WTC11 (cell line): ENCODE data around the gene VMAC. TPM values are rescaled to one million over a fixed set of nuclear protein-coding genes. Genes with fewer than 3 reads are reported as not detected.

Source experiments
- ATAC-seq: fragments of 200-7000 bp; cut with Tn5 transposase; 2 replicates; pipeline ENCODE4 v1.10.0; 2021; ENCODE audit warnings: mild to moderate bottlenecking, moderate library complexity
- CTCF ChIA-PET: fragments of 300-600 bp; sonication (Branson Sonifier 250); formaldehyde crosslinking; loops from one replicate; lab custom pipeline; 2021; ENCODE audit warnings: antibody characterized with exemption; lab: Charles Lee
- POLR2A ChIA-PET: fragments of 350-600 bp; sonication (Branson Sonifier 250); formaldehyde crosslinking; loops from one replicate; lab custom pipeline; 2021; ENCODE audit warnings: antibody characterized with exemption; lab: Charles Lee
- DNase-seq: peaks from one replicate; pipeline ENCODE4 v3.0.0; 2021; ENCODE audit warnings: low spot score
- H3K27ac Mint-ChIP-seq: 2 replicates; pipeline ENCODE4 v1.8.0; 2021; ENCODE audit warnings: mixed read lengths
- H3K27me3 Mint-ChIP-seq: 2 replicates; pipeline ENCODE4 v1.8.0; 2021; ENCODE audit warnings: low read depth, mild to moderate bottlenecking, moderate library complexity, mixed read lengths
- H3K36me3 Mint-ChIP-seq: 2 replicates; pipeline ENCODE4 v1.8.0; 2021; ENCODE audit warnings: mixed read lengths
- H3K4me1 Mint-ChIP-seq: 2 replicates; pipeline ENCODE4 v1.8.0; 2022; ENCODE audit warnings: mixed read lengths
- H3K4me3 Mint-ChIP-seq: 2 replicates; pipeline ENCODE4 v1.8.0; 2021; ENCODE audit warnings: mild to moderate bottlenecking, moderate library complexity, mixed read lengths
- H3K9me3 Mint-ChIP-seq: 2 replicates; pipeline ENCODE4 v1.8.0; 2021; ENCODE audit warnings: mixed read lengths
- AFF4 ChIP-seq: sonication (generic); formaldehyde crosslinking; IDR thresholded peaks from 2 replicates; pipeline ENCODE4 v1.8.1; 2023; ENCODE audit warnings: mild to moderate bottlenecking, missing genetic modification reagents, borderline replicate concordance
- ARID4B ChIP-seq: sonication (generic); formaldehyde crosslinking; IDR thresholded peaks from 2 replicates; pipeline ENCODE4 v1.8.0; 2023; ENCODE audit warnings: missing genetic modification reagents, mild to moderate bottlenecking, borderline replicate concordance
- CBFB ChIP-seq: sonication (generic); formaldehyde crosslinking; IDR thresholded peaks from 2 replicates; pipeline ENCODE4 v1.8.1; 2022; ENCODE audit warnings: mild to moderate bottlenecking, low read depth, missing genetic modification reagents
- CREM ChIP-seq: sonication (generic); formaldehyde crosslinking; IDR thresholded peaks from 2 replicates; pipeline ENCODE4 v1.8.1; 2022; ENCODE audit warnings: mild to moderate bottlenecking, missing genetic modification reagents, moderate library complexity
- E2F5 ChIP-seq: sonication (generic); formaldehyde crosslinking; IDR thresholded peaks from 2 replicates; pipeline ENCODE4 v1.8.1; 2022; ENCODE audit warnings: mild to moderate bottlenecking, moderate library complexity, missing genetic modification reagents
- ERG ChIP-seq: fragments of 250-450 bp; sonication (Bioruptor Pico); IDR thresholded peaks from 2 replicates; pipeline ENCODE4 v1.8.0; 2021; ENCODE audit warnings: mild to moderate bottlenecking
- ESRRA ChIP-seq: sonication (generic); formaldehyde crosslinking; IDR thresholded peaks from 2 replicates; pipeline ENCODE4 v1.8.1; 2022; ENCODE audit warnings: mild to moderate bottlenecking, missing genetic modification reagents, borderline replicate concordance
- ETV6 ChIP-seq: sonication (generic); formaldehyde crosslinking; IDR thresholded peaks from 2 replicates; pipeline ENCODE4 v1.8.1; 2022; ENCODE audit warnings: mild to moderate bottlenecking, missing genetic modification reagents
- FOXJ3 ChIP-seq: sonication (generic); formaldehyde crosslinking; IDR thresholded peaks from 2 replicates; pipeline ENCODE4 v1.9.0; 2021; ENCODE audit warnings: missing genetic modification reagents, mild to moderate bottlenecking, borderline replicate concordance
- FOXK1 ChIP-seq: sonication (generic); formaldehyde crosslinking; IDR thresholded peaks from 2 replicates; pipeline ENCODE4 v1.8.0; 2022; ENCODE audit warnings: mild to moderate bottlenecking, moderate library complexity, missing genetic modification reagents
- FOXP1 ChIP-seq: sonication (generic); formaldehyde crosslinking; IDR thresholded peaks from 2 replicates; pipeline ENCODE4 v1.8.0; 2022; ENCODE audit warnings: missing genetic modification reagents, mild to moderate bottlenecking, moderate library complexity, borderline replicate concordance
- GRHL2 ChIP-seq: fragments of 250-450 bp; sonication (Bioruptor Pico); IDR thresholded peaks from 2 replicates; pipeline ENCODE4 v1.8.0; 2022; ENCODE audit warnings: mild to moderate bottlenecking, moderate library complexity; ENCODE audit not compliant: insufficient replicate concordance, severe bottlenecking
- GTF2I ChIP-seq: fragments of 250-450 bp; sonication (Bioruptor Pico); conservative IDR thresholded peaks from 2 replicates; pipeline ENCODE4 v1.4.0; 2021; ENCODE audit warnings: mild to moderate bottlenecking
- HMGXB4 ChIP-seq: sonication (generic); formaldehyde crosslinking; IDR thresholded peaks from 2 replicates; pipeline ENCODE4 v1.8.1; 2023; ENCODE audit warnings: mild to moderate bottlenecking, moderate library complexity, missing genetic modification reagents
- IRF2 ChIP-seq: sonication (generic); formaldehyde crosslinking; IDR thresholded peaks from 2 replicates; pipeline ENCODE4 v1.8.0; 2022; ENCODE audit warnings: low read depth, missing genetic modification reagents, borderline replicate concordance
- MAX ChIP-seq: sonication (generic); formaldehyde crosslinking; IDR thresholded peaks from 2 replicates; pipeline ENCODE4 v1.8.0; 2022; ENCODE audit warnings: mild to moderate bottlenecking, missing genetic modification reagents
- NFE2L1 ChIP-seq: sonication (generic); formaldehyde crosslinking; IDR thresholded peaks from 2 replicates; pipeline ENCODE4 v1.8.1; 2023; ENCODE audit warnings: missing genetic modification reagents
- RELA ChIP-seq: sonication (generic); formaldehyde crosslinking; IDR thresholded peaks from 2 replicates; pipeline ENCODE4 v1.8.1; 2022; ENCODE audit warnings: missing genetic modification reagents, mild to moderate bottlenecking, borderline replicate concordance
- SP1 ChIP-seq: sonication (generic); formaldehyde crosslinking; conservative IDR thresholded peaks from 2 replicates; pipeline ENCODE4 v1.8.1; 2022; ENCODE audit warnings: missing genetic modification reagents
- TP53 ChIP-seq: sonication (generic); formaldehyde crosslinking; IDR thresholded peaks from 2 replicates; pipeline ENCODE4 v1.8.1; 2023; ENCODE audit warnings: mild to moderate bottlenecking, missing genetic modification reagents
- USF1 ChIP-seq: sonication (generic); formaldehyde crosslinking; IDR thresholded peaks from 2 replicates; pipeline ENCODE4 v1.8.0; 2022; ENCODE audit warnings: mild to moderate bottlenecking, missing genetic modification reagents
- ZNF121 ChIP-seq: sonication (generic); formaldehyde crosslinking; IDR thresholded peaks from 2 replicates; pipeline ENCODE4 v1.8.0; 2023; ENCODE audit warnings: missing genetic modification reagents
- ZNF138 ChIP-seq: sonication (generic); formaldehyde crosslinking; conservative IDR thresholded peaks from 2 replicates; pipeline ENCODE4 v1.8.1; 2022; ENCODE audit warnings: mild to moderate bottlenecking, moderate library complexity, missing genetic modification reagents
- ZNF232 ChIP-seq: sonication (generic); formaldehyde crosslinking; IDR thresholded peaks from 2 replicates; pipeline ENCODE4 v1.8.0; 2022; ENCODE audit warnings: mild to moderate bottlenecking, missing genetic modification reagents
- total RNA-seq: library from RNA; stranded (reverse); gene quantifications from 3 replicates; pipeline ENCODE4 v1.2.3, GENCODE V29; 2021

Gene VMAC
- total RNA-seq, 1 experiment from 2014 or later: 2.5 TPM

- H3K4me1 Mint-ChIP-seq: peaks cover 4% of the 10 kb centered on the region
- peak within 1 kb of the TSS; percentile 93 for H3K4me3 Mint-ChIP-seq
- no peaks in the 10 kb centered on the region for H3K9me3 Mint-ChIP-seq
- no peaks in the 10 kb centered on the region for H3K27me3 Mint-ChIP-seq
- ChIA-PET CTCF (interaction anchor here (0.5 to 5.3 kb wide), 18 partner anchors 13 to 315 kb away, joined by 3 to 83 read pairs (median 4); partner anchors contain the start of genes CATSPERD, DUS3L, LONP1 and NRTN), POLR2A (interaction anchor here (0.7 to 2.6 kb wide), 7 partner anchors 10 to 1166 kb away, joined by 3 to 18 read pairs (median 4); partner anchors contain the start of gene ZNF557)
- H3K27ac Mint-ChIP-seq: peak within 1 kb of the TSS; percentile 99
- H3K36me3 Mint-ChIP-seq: peaks cover 11% of the 10 kb centered on the region
- ATAC-seq (peak; percentile 62), DNase-seq (peak; percentile 98)
- TF ChIP-seq ZNF138 (no peak), RELA (CRISPR knock-in tag) (0 out of 2 replicates have a peak, but pooled peaks have one; percentile 80), ZNF232 (peak; percentile 81; the same call in 1 of the 2 replicates), E2F5 (CRISPR knock-in tag) (peak; percentile 89), MAX (peak; percentile 98), FOXK1 (peak; percentile 83), FOXP1 (CRISPR knock-in tag) (no peak), ETV6 (CRISPR knock-in tag) (peak; percentile 62; the same call in 1 of the 2 replicates), ESRRA (no peak), TP53 (peak; percentile 39; the same call in 1 of the 2 replicates), AFF4 (CRISPR knock-in tag) (no peak), ZNF121 (CRISPR knock-in tag) (no peak), NFE2L1 (CRISPR knock-in tag) (no peak), HMGXB4 (peak; percentile 68), GTF2I (CRISPR knock-in tag) (no peak), IRF2 (no peak), CBFB (CRISPR knock-in tag) (no peak; the same call in 1 of the 2 replicates), USF1 (peak; percentile 67; the same call in 1 of the 2 replicates), ERG (CRISPR knock-in tag) (no peak), FOXJ3 (CRISPR knock-in tag) (no peak), ARID4B (CRISPR knock-in tag) (peak; percentile 95), GRHL2 (no peak), CREM (peak; percentile 29; the same call in 1 of the 2 replicates), SP1 (CRISPR knock-in tag) (peak; percentile 91)
Measured at GRCh38 chr19:5903624-5904351, 884 bp upstream of the VMAC start, which contains the start of gene NDUFA11. TSS of gene NDUFA11 (minus strand) at chr19:5903790. CDS start at chr19:5903708, 82 bp downstream.
